GM13976 (cell line): Measurements from ENCODE around the gene MCF2.

Source experiments
- DNase-seq: peaks from one replicate; pipeline ENCODE4 v3.0.0; 2012; ENCODE audit warnings: low spot score
- CTCF ChIP-seq: IDR thresholded peaks from 2 replicates; pipeline ENCODE4 v1.5.1; 2012; ENCODE audit warnings: borderline replicate concordance, mild to moderate bottlenecking; ENCODE audit not compliant: insufficient read depth; ENCODE audit errors: extremely low read depth, missing control alignments, control extremely low read depth
- in situ Hi-C: fragments of 300-500 bp; cut with MboI; formaldehyde crosslinking; loops from one replicate; pipeline ENCODE4 v1.12.0; 2022; ENCODE audit warnings: low sequenced_read_pairs, mixed read lengths, inconsistent platforms; ENCODE audit not compliant: unreplicated experiment

MCF2 gene

GRCh38 chrX:139708067-139708466, at the start of gene MCF2:
Gene MCF2 (minus strand): TSS chrX:139708167. CDS start chrX:139651744, 56,423 bp downstream.
- in situ Hi-C loops = no loop called here
- TF ChIP-seq CTCF = no peak
- no peak for DNase-seq

GRCh38 chrX:139751053-139751452, 43.1 kb upstream of the MCF2 start:
- DNase-seq = no peak
- no peak for TF ChIP-seq CTCF
- in situ Hi-C loops = no loop called here

- no peak for TF ChIP-seq CTCF
- no peak for DNase-seq
- in situ Hi-C loops = no loop called here
Measured at GRCh38 chrX:139750390-139750789, 42.4 kb upstream of the MCF2 start.

- in situ Hi-C loops = no loop called here
- TF ChIP-seq CTCF = no peak
- DNase-seq = no peak
Measured at GRCh38 chrX:139739138-139739537, 31.2 kb upstream of the MCF2 start.

- no peak for TF ChIP-seq CTCF
- DNase-seq = no peak
- in situ Hi-C loops = no loop called here
Measured at GRCh38 chrX:139738581-139738980, 30.6 kb upstream of the MCF2 start.

GRCh38 chrX:139736151-139736550, 28.2 kb upstream of the MCF2 start:
- TF ChIP-seq CTCF = no peak
- in situ Hi-C loops = no loop called here
- DNase-seq = no peak

GRCh38 chrX:139734996-139735395, 27.0 kb upstream of the MCF2 start:
- DNase-seq = no peak
- TF ChIP-seq CTCF = no peak
- in situ Hi-C loops = no loop called here
